Subcutaneous abdominal adipose tissue (tissue), 5 donors: Measurements from ENCODE around the gene MXRA8.

ENCODE experiments used
- H3K27ac ChIP-seq: one replicate; pipeline ENCODE4 v1.7.0; 2013; ENCODE audit warnings: low read depth, mild to moderate bottlenecking, inconsistent platforms, low read length, moderate library complexity
- H3K27me3 ChIP-seq, 5 donors: one replicate each; pipeline ENCODE4 v1.7.0; 2013; ENCODE audit warnings: low read length in 5 of 5, inconsistent platforms in 1 of 5; ENCODE audit not compliant: control insufficient read depth in 5 of 5, insufficient read depth in 4 of 5
- H3K36me3 ChIP-seq, 5 donors: one replicate each; pipeline ENCODE4 v1.7.0; 2013; ENCODE audit warnings: low read length in 5 of 5; ENCODE audit not compliant: control insufficient read depth in 5 of 5, insufficient read depth in 5 of 5
- H3K4me1 ChIP-seq, 5 donors: one replicate each; pipeline ENCODE4 v1.7.0; 2013; ENCODE audit warnings: low read length in 5 of 5, mild to moderate bottlenecking in 3 of 5, moderate library complexity in 1 of 5; ENCODE audit not compliant: control insufficient read depth in 5 of 5, insufficient read depth in 5 of 5
- H3K4me3 ChIP-seq, 5 donors: one replicate each; pipeline ENCODE4 v1.7.0; 2013; ENCODE audit warnings: low read length in 5 of 5, low read depth in 1 of 5
- H3K9ac ChIP-seq, 5 donors: one replicate each; pipeline ENCODE4 v1.7.0; 2013; ENCODE audit warnings: low read length in 5 of 5, mild to moderate bottlenecking in 4 of 5, moderate library complexity in 3 of 5
- H3K9me3 ChIP-seq, 5 donors: one replicate each; pipeline ENCODE4 v1.7.0; 2013; ENCODE audit warnings: low read length in 5 of 5; ENCODE audit not compliant: control insufficient read depth in 5 of 5
- donor health status: healthy.
- donor health status: healthy.
- donor health status: healthy.
- donor health status: healthy.
- donor health status: healthy.

MXRA8 gene

GRCh38 chr1:1304331-1305299 is 53.7 kb downstream of the MXRA8 start:
- Histone ChIP-seq H3K4me1 (peaks cover 5 to 53% (median 49%) of the 10 kb centered on the region in 5 donors), H3K27ac (no peak overlapping the region), H3K4me3 (peak overlapping the region in 4 of 5 donors; percentile 38 to 81 (median 75))

DNA sequence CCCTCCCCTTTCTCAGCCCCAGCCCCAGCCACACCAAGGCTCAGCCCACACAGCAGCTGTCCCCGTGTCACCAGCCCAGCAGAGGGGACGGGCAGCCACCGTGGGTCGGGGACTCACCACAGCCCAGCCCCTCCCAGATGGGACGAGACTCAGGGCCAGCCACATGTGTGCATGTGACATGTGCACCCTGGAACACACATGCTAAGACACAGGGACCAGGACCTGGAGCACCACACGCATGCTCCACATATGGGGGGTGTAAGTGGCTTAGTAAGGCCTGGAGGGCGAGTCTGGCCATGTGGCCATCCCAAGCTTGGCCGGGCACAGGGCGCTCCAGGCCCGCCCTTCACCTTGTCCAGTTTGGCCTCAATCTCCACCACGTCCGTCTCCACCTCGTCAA is 54.6 kb downstream of the MXRA8 start:
- peak overlapping the region in 1 of 5 donors; percentile 81 for H3K4me3 ChIP-seq
- no peaks in the 10 kb centered on the region for H3K27me3 ChIP-seq
- peaks cover 0 to 9% (median 5%) of the 10 kb centered on the region in 5 donors for H3K36me3 ChIP-seq
- no peaks in the 10 kb centered on the region for H3K9me3 ChIP-seq
- no peak overlapping the region for H3K27ac ChIP-seq
- H3K4me1 ChIP-seq = peaks cover 5 to 44% (median 42%) of the 10 kb centered on the region in 5 donors
- peak overlapping the region in 1 of 5 donors; percentile 75 for H3K9ac ChIP-seq

More at GRCh38 chr1:1304331-1305299, 53.7 kb downstream of the MXRA8 start:
- peak overlapping the region in 4 of 5 donors; percentile 17 to 75 (median 38) for H3K9ac ChIP-seq
- H3K27me3 ChIP-seq = no peaks in the 10 kb centered on the region
- peaks cover 0 to 5% (median 2%) of the 10 kb centered on the region in 5 donors for H3K36me3 ChIP-seq
- no peaks in the 10 kb centered on the region for H3K9me3 ChIP-seq

GRCh38 chr1:1302951-1303509 is 55.3 kb downstream of the MXRA8 start:
- no peak overlapping the region for H3K27ac ChIP-seq
- no peaks in the 10 kb centered on the region for H3K27me3 ChIP-seq
- no peaks in the 10 kb centered on the region for H3K9me3 ChIP-seq
- no peak overlapping the region for H3K9ac ChIP-seq
- H3K4me3 ChIP-seq = no peak overlapping the region
- H3K36me3 ChIP-seq = peaks cover 0 to 10% (median 7%) of the 10 kb centered on the region in 5 donors
- peaks cover 5 to 41% (median 40%) of the 10 kb centered on the region in 5 donors for H3K4me1 ChIP-seq
